ENCODE results near the gene DCDC1. TPM values are rescaled to one million over a fixed set of nuclear protein-coding genes. Genes with fewer than 3 reads are reported as not detected.

DCDC1 gene
- total RNA-seq, 1 experiment from 2014 or later: 0.68 TPM

GRCh38 chr11:30873924-30874610 lies 495.5 kb downstream of the DCDC1 start:
- no peak overlapping the region for H3K4me3 Mint-ChIP-seq (ENCODE audit: low read depth, unreplicated experiment)
- TF ChIP-seq CTCF (IDR thresholded peaks at IDR 0.05; ENCODE audit: unreplicated experiment): no peak
- BruUV-seq (replicated peaks): no TSS peak
- intact Hi-C loops (cut with micrococcal nuclease; ENCODE audit: unreplicated experiment): no loop called here
- H3K27me3 Mint-ChIP-seq (ENCODE audit: unreplicated experiment): no peaks in the 10 kb centered on the region
- no peaks in the 10 kb centered on the region for H3K4me1 Mint-ChIP-seq (ENCODE audit: low read depth, unreplicated experiment)
- no peaks in the 10 kb centered on the region for H3K9me3 Mint-ChIP-seq (ENCODE audit: low read depth, unreplicated experiment)
- H3K36me3 Mint-ChIP-seq (ENCODE audit: insufficient read depth, unreplicated experiment): no peaks in the 10 kb centered on the region
- no peak for DNase-seq
- H3K27ac Mint-ChIP-seq (ENCODE audit: unreplicated experiment): no peak overlapping the region
- CTCF ChIA-PET: no interaction called here

- Mint-ChIP-seq H3K36me3 (ENCODE audit: insufficient read depth, unreplicated experiment) (no peaks in the 10 kb centered on the region), H3K4me1 (ENCODE audit: low read depth, unreplicated experiment) (no peaks in the 10 kb centered on the region), H3K9me3 (ENCODE audit: low read depth, unreplicated experiment) (no peaks in the 10 kb centered on the region), H3K4me3 (ENCODE audit: low read depth, unreplicated experiment) (no peak overlapping the region), H3K27ac (ENCODE audit: unreplicated experiment) (no peak overlapping the region), H3K27me3 (ENCODE audit: unreplicated experiment) (no peaks in the 10 kb centered on the region)
- TF ChIP-seq CTCF (IDR thresholded peaks at IDR 0.05; ENCODE audit: unreplicated experiment): no peak
- no peak for DNase-seq
- intact Hi-C loops (cut with micrococcal nuclease; ENCODE audit: unreplicated experiment): no loop called here
- CTCF ChIA-PET: no interaction called here
- no TSS peak for BruUV-seq (replicated peaks)
Observed at GRCh38 chr11:30868626-30869081, 500.9 kb downstream of the DCDC1 start.

GRCh38 chr11:30863209-30863608 lies 506.3 kb downstream of the DCDC1 start:
- Mint-ChIP-seq H3K9me3 (ENCODE audit: low read depth, unreplicated experiment) (no peaks in the 10 kb centered on the region), H3K4me3 (ENCODE audit: low read depth, unreplicated experiment) (no peak overlapping the region), H3K4me1 (ENCODE audit: low read depth, unreplicated experiment) (no peaks in the 10 kb centered on the region), H3K27ac (ENCODE audit: unreplicated experiment) (no peak overlapping the region), H3K36me3 (ENCODE audit: insufficient read depth, unreplicated experiment) (no peaks in the 10 kb centered on the region), H3K27me3 (ENCODE audit: unreplicated experiment) (no peaks in the 10 kb centered on the region)
- CTCF ChIA-PET: no interaction called here
- BruUV-seq (replicated peaks): no TSS peak
- DNase-seq: no peak
- no peak for TF ChIP-seq CTCF (IDR thresholded peaks at IDR 0.05; ENCODE audit: unreplicated experiment)
- intact Hi-C loops (cut with micrococcal nuclease; ENCODE audit: unreplicated experiment): no loop called here

GRCh38 chr11:30861531-30861930 lies 508.0 kb downstream of the DCDC1 start:
- Mint-ChIP-seq H3K4me3 (ENCODE audit: low read depth, unreplicated experiment) (no peak overlapping the region), H3K36me3 (ENCODE audit: insufficient read depth, unreplicated experiment) (no peaks in the 10 kb centered on the region), H3K27ac (ENCODE audit: unreplicated experiment) (no peak overlapping the region), H3K27me3 (ENCODE audit: unreplicated experiment) (no peaks in the 10 kb centered on the region), H3K9me3 (ENCODE audit: low read depth, unreplicated experiment) (no peaks in the 10 kb centered on the region), H3K4me1 (ENCODE audit: low read depth, unreplicated experiment) (no peaks in the 10 kb centered on the region)
- CTCF ChIA-PET: no interaction called here
- TF ChIP-seq CTCF (IDR thresholded peaks at IDR 0.05; ENCODE audit: unreplicated experiment): no peak
- no TSS peak for BruUV-seq (replicated peaks)
- DNase-seq: no peak
- intact Hi-C loops (cut with micrococcal nuclease; ENCODE audit: unreplicated experiment): no loop called here

Measured in Calu3 (cell line).